Natural killer cell treated with Interleukin-12 subunit alpha and Interleukin-12 subunit beta and Interleukin-15 and Interleukin-18, amount 100 ng/mL, for 72 hours (primary cell): Measurements from ENCODE around the gene RTKN. TPM values are rescaled to one million over a fixed set of nuclear protein-coding genes. Genes with fewer than 3 reads are reported as not detected.
A peak's percentile ranks its signal among the peaks of the same experiment; 100 is the strongest.

Experiments used
- ATAC-seq, 2 donors: fragments of 150-1000 bp; cut with Tn5 transposase in 1 of 2; sonication (Bioruptor Pico), chemical (Tn5 transposase) in 1 of 2; 2 replicates each; pipeline ENCODE4 v1.10.0; 2021
- DNase-seq: peaks from one replicate; pipeline ENCODE4 v3.0.0; 2022; ENCODE audit warnings: low spot score
- H3K27ac Mint-ChIP-seq, 2 donors: 1 replicate in 1 of 2; 2 replicates in 1 of 2; pipeline ENCODE4 v1.8.0; 2022; ENCODE audit warnings: mixed read lengths in 2 of 2, mild to moderate bottlenecking in 1 of 2, moderate library complexity in 1 of 2
- H3K27me3 Mint-ChIP-seq, 2 donors: 1 replicate in 1 of 2; 2 replicates in 1 of 2; pipeline ENCODE4 v1.8.0; 2022; ENCODE audit warnings: mixed read lengths in 2 of 2
- H3K36me3 Mint-ChIP-seq: one replicate; pipeline ENCODE4 v1.8.0; 2022; ENCODE audit warnings: mixed read lengths
- H3K4me1 Mint-ChIP-seq, 2 donors: 1 replicate in 1 of 2; 2 replicates in 1 of 2; pipeline ENCODE4 v1.8.0; 2022; ENCODE audit warnings: low read depth in 2 of 2, mixed read lengths in 2 of 2, mild to moderate bottlenecking in 1 of 2
- H3K4me3 Mint-ChIP-seq: one replicate; pipeline ENCODE4 v1.8.0; 2022; ENCODE audit warnings: mixed read lengths
- H3K9me3 Mint-ChIP-seq: 2 replicates; pipeline ENCODE4 v1.8.0; 2022; ENCODE audit warnings: mixed read lengths
- total RNA-seq, 2 donors: library from RNA; stranded (reverse); gene quantifications; one replicate each; pipeline ENCODE4 v1.2.3, GENCODE V29; 2022

Gene RTKN
- total RNA-seq, 2 donors from 2014 or later, result 4.6 to 11.6 TPM

DNA sequence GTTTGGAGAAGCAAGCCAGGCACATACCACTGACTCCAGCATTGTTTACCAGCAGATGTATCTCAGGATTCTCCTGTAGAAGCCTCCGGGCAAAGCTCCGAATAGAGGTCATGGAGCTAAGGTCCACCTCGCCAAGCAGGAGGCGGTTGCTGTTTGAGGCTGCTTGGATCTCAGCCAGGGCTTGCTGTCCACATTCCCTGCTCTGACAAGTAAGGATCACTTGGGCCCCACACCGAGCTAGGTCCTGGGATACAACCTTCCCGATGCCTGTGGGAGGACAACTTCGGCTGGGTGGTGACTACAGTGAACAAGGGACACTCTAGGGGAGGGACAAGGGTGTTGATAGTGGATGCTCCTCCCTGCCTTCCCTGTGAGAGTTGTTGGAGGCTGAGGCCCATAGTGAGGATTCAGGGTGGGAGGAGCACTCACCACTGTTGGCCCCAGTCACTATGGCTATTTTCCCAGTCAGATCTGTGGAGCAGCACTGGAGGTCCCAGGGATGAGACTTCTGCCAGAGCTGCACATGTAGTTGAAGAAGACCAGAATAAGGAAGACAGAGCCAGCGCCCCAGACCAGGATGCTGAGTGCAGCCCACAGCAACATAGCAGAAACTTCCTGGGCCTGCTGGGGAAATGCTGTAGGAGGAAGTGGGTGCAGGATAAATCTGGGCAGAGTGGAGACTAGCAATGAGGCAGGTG, 28.6 kb downstream of the RTKN start:
- H3K4me1 Mint-ChIP-seq, result peaks cover 14% of the 10 kb centered on the region in 2 donors
- DNase-seq, result no peak
- H3K27me3 Mint-ChIP-seq, result peaks cover 3 to 6% of the 10 kb centered on the region in 2 donors
- peak overlapping the region; percentile 49 for H3K4me3 Mint-ChIP-seq
- H3K9me3 Mint-ChIP-seq, result no peaks in the 10 kb centered on the region
- H3K27ac Mint-ChIP-seq, result no peak overlapping the region
- H3K36me3 Mint-ChIP-seq, result no peaks in the 10 kb centered on the region
- ATAC-seq, result no peak

DNA sequence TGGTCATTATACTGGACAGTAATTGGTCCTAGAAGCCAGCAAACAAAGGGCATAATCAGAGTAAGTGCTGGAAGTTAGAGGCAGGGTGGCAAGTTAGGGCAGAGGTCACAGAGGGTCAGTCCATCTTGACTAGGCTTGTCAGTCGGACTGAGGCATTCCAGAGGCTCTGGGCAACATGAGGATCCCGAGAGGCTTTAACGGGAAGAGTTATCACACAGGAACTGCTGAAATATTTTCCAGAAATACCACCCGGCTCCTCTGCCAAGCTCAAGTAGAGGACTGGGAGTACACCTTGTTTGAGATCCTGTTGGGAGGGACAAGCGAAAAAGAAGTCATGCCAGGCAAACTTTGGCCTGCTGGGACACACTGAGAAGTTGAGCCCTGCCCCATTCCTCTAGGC, 34.1 kb downstream of the RTKN start:
- no peaks in the 10 kb centered on the region for H3K36me3 Mint-ChIP-seq
- H3K27ac Mint-ChIP-seq, result no peak overlapping the region
- no peaks in the 10 kb centered on the region for H3K4me1 Mint-ChIP-seq
- ATAC-seq, result no peak
- no peaks in the 10 kb centered on the region for H3K9me3 Mint-ChIP-seq
- H3K4me3 Mint-ChIP-seq, result no peak overlapping the region
- no peak for DNase-seq
- peaks cover 8% of the 10 kb centered on the region in 2 donors for H3K27me3 Mint-ChIP-seq

DNA sequence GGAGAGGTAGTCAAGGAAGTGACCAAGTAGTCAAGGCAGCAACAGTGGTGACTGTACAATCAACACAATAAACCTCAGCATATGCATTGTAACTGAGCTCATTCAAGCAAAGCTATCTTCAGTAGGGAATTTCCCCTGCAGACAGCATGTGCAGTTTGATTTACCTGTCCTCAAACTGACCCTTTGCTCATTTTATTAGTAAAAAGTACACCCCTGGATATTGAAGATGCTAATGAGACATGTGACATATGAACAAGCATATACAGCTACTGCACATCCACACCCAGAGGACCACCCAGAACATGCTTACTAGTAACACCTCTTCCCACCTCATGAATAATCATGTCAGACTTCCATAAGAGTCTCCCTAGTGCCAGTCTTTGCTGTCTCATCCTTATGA, 35.7 kb downstream of the RTKN start:
- no peaks in the 10 kb centered on the region for H3K36me3 Mint-ChIP-seq
- H3K4me1 Mint-ChIP-seq, result no peaks in the 10 kb centered on the region
- DNase-seq (no peak), ATAC-seq (no peak)
- H3K4me3 Mint-ChIP-seq, result no peak overlapping the region
- H3K9me3 Mint-ChIP-seq, result no peaks in the 10 kb centered on the region
- no peak overlapping the region for H3K27ac Mint-ChIP-seq
- peaks cover 8% of the 10 kb centered on the region in 2 donors for H3K27me3 Mint-ChIP-seq

GRCh38 chr2:74401891-74402290, 39.8 kb downstream of the RTKN start:
- H3K27ac Mint-ChIP-seq, result no peak overlapping the region
- no peaks in the 10 kb centered on the region for H3K27me3 Mint-ChIP-seq
- H3K9me3 Mint-ChIP-seq, result no peaks in the 10 kb centered on the region
- no peaks in the 10 kb centered on the region for H3K36me3 Mint-ChIP-seq
- no peak for DNase-seq
- no peak for ATAC-seq
- H3K4me1 Mint-ChIP-seq, result no peaks in the 10 kb centered on the region
- no peak overlapping the region for H3K4me3 Mint-ChIP-seq

GRCh38 chr2:74399785-74400184, 42.0 kb downstream of the RTKN start:
- no peaks in the 10 kb centered on the region for H3K4me1 Mint-ChIP-seq
- no peaks in the 10 kb centered on the region for H3K9me3 Mint-ChIP-seq
- no peak overlapping the region for H3K4me3 Mint-ChIP-seq

DNA sequence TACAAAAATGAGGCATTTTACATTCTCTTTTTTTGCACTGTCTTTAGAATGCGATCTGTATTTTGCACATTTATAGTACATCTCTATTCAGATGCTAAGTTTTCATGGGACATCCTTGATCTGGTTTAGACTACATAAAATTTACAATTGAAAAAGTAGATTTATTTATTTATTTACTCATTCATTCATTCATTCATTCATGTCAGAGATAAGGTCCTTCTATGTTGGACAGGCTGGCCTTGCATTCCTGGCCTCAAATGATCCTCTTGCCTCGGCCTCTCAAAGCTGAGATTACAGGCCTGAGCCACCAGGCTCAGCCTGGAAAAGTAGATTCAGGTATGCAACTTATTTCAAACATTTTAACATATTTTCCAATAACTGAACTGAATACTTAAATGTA, 45.6 kb downstream of the RTKN start:
- H3K27me3 Mint-ChIP-seq, result peaks cover 6 to 7% of the 10 kb centered on the region in 2 donors
- H3K27ac Mint-ChIP-seq, result no peak overlapping the region
- H3K4me3 Mint-ChIP-seq, result no peak overlapping the region
- H3K9me3 Mint-ChIP-seq, result no peaks in the 10 kb centered on the region
- ATAC-seq (no peak), DNase-seq (no peak)
- H3K4me1 Mint-ChIP-seq, result peaks cover 4 to 7% of the 10 kb centered on the region in 2 donors
- no peaks in the 10 kb centered on the region for H3K36me3 Mint-ChIP-seq

More at GRCh38 chr2:74399785-74400184, 42.0 kb downstream of the RTKN start:
- peaks cover 0 to 6% of the 10 kb centered on the region in 2 donors for H3K27me3 Mint-ChIP-seq
- DNase-seq (no peak), ATAC-seq (no peak)
- H3K36me3 Mint-ChIP-seq, result no peaks in the 10 kb centered on the region
- no peak overlapping the region for H3K27ac Mint-ChIP-seq

GRCh38 chr2:74393525-74393924, 48.2 kb downstream of the RTKN start:
- H3K4me1 Mint-ChIP-seq, result peaks cover 7 to 10% of the 10 kb centered on the region in 2 donors
- ATAC-seq (no peak), DNase-seq (no peak)
- peak overlapping the region in 1 of 2 donors; percentile 95 for H3K27ac Mint-ChIP-seq
- H3K9me3 Mint-ChIP-seq, result no peaks in the 10 kb centered on the region
- H3K27me3 Mint-ChIP-seq, result peaks cover 6 to 7% of the 10 kb centered on the region in 2 donors
- H3K36me3 Mint-ChIP-seq, result no peaks in the 10 kb centered on the region
- no peak overlapping the region for H3K4me3 Mint-ChIP-seq

DNA sequence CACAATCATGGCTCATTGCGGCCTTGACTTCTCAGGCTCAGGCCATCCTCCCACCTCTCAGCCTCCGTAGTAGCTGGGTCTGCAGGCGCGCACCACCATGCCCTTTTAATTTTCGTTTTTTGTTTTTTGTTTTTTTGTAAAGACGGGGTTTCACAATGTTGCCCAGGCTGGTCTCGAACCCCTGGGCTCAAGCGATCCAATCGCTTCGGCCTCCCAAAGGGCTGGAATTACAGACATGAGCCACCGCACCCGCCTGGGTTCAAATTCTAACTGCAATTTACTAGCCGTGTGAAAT, 49.3 kb downstream of the RTKN start:
- peak overlapping the region; percentile 93 for H3K4me3 Mint-ChIP-seq
- H3K4me1 Mint-ChIP-seq, result peaks cover 7 to 10% of the 10 kb centered on the region in 2 donors
- ATAC-seq, result no peak
- peaks cover 6 to 7% of the 10 kb centered on the region in 2 donors for H3K27me3 Mint-ChIP-seq
- H3K27ac Mint-ChIP-seq, result peak overlapping the region; percentile 91 to 95
- H3K36me3 Mint-ChIP-seq, result no peaks in the 10 kb centered on the region
- no peak for DNase-seq
- no peaks in the 10 kb centered on the region for H3K9me3 Mint-ChIP-seq

GRCh38 chr2:74391580-74392448, 49.9 kb downstream of the RTKN start:
- peaks cover 6 to 7% of the 10 kb centered on the region in 2 donors for H3K27me3 Mint-ChIP-seq
- peak overlapping the region; percentile 93 for H3K4me3 Mint-ChIP-seq
- DNase-seq, result peak; percentile 92
- peaks cover 7 to 10% of the 10 kb centered on the region in 2 donors for H3K4me1 Mint-ChIP-seq
- H3K36me3 Mint-ChIP-seq, result no peaks in the 10 kb centered on the region
- no peaks in the 10 kb centered on the region for H3K9me3 Mint-ChIP-seq
- peak overlapping the region; percentile 91 to 95 for H3K27ac Mint-ChIP-seq
- peak; percentile 87 to 92 for ATAC-seq

DNA sequence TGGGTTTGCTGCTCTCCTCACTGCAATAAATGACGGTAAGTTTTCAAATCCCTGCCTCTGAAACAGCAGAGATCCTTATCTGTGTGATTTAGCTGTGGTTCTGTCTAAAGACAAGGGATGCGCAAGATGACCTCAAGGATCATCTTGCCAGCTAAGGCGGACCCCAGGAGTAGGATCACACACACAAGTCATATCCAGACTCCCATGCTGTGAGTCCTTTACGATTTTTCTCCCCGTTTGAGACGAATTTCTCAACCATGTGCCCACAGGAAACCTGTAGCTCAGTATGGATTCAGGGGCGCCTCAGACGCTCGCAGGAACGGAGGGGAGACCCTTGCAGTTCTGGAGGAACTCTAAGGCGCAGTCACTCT, 50.5 kb downstream of the RTKN start:
- Mint-ChIP-seq H3K9me3 (no peaks in the 10 kb centered on the region), H3K27me3 (peaks cover 6 to 7% of the 10 kb centered on the region in 2 donors), H3K36me3 (no peaks in the 10 kb centered on the region), H3K4me1 (peaks cover 7 to 10% of the 10 kb centered on the region in 2 donors), H3K4me3 (peak overlapping the region; percentile 93), H3K27ac (peak overlapping the region; percentile 91 to 95)
- DNase-seq (no peak), ATAC-seq (peak; percentile 33 to 54)

DNA sequence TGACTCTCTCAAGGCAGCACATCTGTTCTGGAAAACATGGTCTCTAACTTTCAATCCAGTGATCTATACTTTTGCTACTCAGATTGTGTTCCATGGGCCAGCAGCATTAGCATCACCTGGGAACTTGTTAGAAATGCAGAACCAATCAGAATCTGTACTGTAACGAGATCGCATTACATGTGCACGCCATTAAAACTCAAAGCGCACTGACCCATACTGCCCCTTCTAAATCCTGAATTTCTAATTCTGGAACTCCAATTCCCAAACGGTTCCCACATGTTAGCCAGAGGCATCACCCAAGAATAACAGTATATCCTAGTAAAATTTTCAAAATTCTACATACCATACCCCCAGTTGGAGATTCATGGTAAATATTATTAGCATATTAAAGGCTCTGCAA, 51.1 kb downstream of the RTKN start:
- DNase-seq, result no peak
- no peaks in the 10 kb centered on the region for H3K9me3 Mint-ChIP-seq
- peaks cover 6 to 7% of the 10 kb centered on the region in 2 donors for H3K27me3 Mint-ChIP-seq
- H3K4me1 Mint-ChIP-seq, result peaks cover 7 to 10% of the 10 kb centered on the region in 2 donors
- ATAC-seq, result no peak
- no peaks in the 10 kb centered on the region for H3K36me3 Mint-ChIP-seq
- no peak overlapping the region for H3K27ac Mint-ChIP-seq
- peak overlapping the region; percentile 93 for H3K4me3 Mint-ChIP-seq

- H3K27me3 Mint-ChIP-seq, result no peaks in the 10 kb centered on the region
- H3K4me3 Mint-ChIP-seq, result no peak overlapping the region
- peaks cover 7 to 9% of the 10 kb centered on the region in 2 donors for H3K4me1 Mint-ChIP-seq
- no peaks in the 10 kb centered on the region for H3K9me3 Mint-ChIP-seq
- no peaks in the 10 kb centered on the region for H3K36me3 Mint-ChIP-seq
- DNase-seq (no peak), ATAC-seq (peak in 1 of 2 donors; percentile 34)
- no peak overlapping the region for H3K27ac Mint-ChIP-seq
Observed at GRCh38 chr2:74387346-74387745, 54.4 kb downstream of the RTKN start.

DNA sequence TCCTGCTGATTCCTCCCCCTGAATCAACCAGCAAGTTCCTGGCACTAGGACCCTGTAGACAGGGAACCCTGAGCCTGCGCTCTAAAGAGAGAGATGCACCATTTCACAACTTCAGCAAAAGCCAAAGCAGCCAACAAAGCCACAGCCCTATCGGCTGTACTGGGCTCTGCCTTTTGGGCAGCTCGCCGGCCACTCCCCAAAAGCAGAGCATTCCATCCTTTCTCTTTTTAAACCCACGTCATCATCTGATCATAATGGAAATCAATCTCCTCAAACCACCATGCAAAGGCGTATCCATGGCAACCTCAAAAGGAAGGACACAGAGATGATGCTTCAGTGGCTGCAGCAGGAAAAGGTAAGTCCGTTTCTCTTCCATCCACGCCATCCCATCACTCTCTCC, 56.3 kb downstream of the RTKN start:
- Mint-ChIP-seq H3K9me3 (no peaks in the 10 kb centered on the region), H3K4me3 (no peak overlapping the region), H3K36me3 (no peaks in the 10 kb centered on the region)

DNA sequence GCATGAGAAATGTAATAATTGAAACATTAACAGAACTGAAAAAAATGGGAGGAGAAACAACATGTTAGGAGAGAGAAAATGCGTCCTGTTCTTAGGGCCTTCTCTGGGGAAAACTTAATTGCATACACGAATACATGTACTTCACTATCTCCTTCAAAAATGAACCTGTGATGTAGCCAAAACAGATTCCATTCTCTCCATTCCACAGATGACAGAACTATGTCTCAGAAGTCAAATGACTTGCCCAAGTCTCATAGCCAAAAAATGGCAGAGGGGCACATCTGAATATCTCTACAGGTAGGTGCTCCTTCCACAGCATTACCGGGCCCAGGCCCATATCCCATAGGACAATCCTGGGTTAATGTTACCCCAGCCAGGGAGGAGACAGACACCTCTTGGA, 57.7 kb downstream of the RTKN start:
- no peak for ATAC-seq
- Mint-ChIP-seq H3K4me1 (peaks cover 20 to 23% of the 10 kb centered on the region in 2 donors), H3K36me3 (no peaks in the 10 kb centered on the region), H3K27ac (no peak overlapping the region), H3K4me3 (no peak overlapping the region), H3K9me3 (no peaks in the 10 kb centered on the region), H3K27me3 (no peaks in the 10 kb centered on the region)
- DNase-seq, result no peak

More for the DNA sequence above, 56.3 kb downstream of the RTKN start:
- ATAC-seq (no peak), DNase-seq (no peak)
- no peak overlapping the region for H3K27ac Mint-ChIP-seq
- peaks cover 11 to 12% of the 10 kb centered on the region in 2 donors for H3K4me1 Mint-ChIP-seq
- H3K27me3 Mint-ChIP-seq, result no peaks in the 10 kb centered on the region
